Astrocyte of the cerebellum (primary cell): ENCODE measurements around the gene EIF4E3.

Source experiments
- DNase-seq: peaks from one replicate; pipeline ENCODE4 v3.0.0-alpha.2; 2011; ENCODE audit warnings: low read depth
- H3K4me3 ChIP-seq: 2 replicates; pipeline ENCODE4 v1.5.1; 2011; ENCODE audit warnings: mild to moderate bottlenecking, low read depth, low read length, moderate library complexity
- CTCF ChIP-seq: IDR thresholded peaks from 2 replicates; pipeline ENCODE4 v1.5.1; 2012; ENCODE audit warnings: low read length, low read depth, moderate library complexity, mild to moderate bottlenecking; ENCODE audit errors: missing control alignments
- in situ Hi-C: cut with HindIII; loops from 2 replicates; pipeline ENCODE4 v1.10.0; 2017; ENCODE audit warnings: low sequenced_read_pairs

Gene EIF4E3

GRCh38 chr3:71724584-71725270 lies 475 bp downstream of the EIF4E3 start:
- in situ Hi-C loops: loop anchor here (25.0 kb wide), 1 partner anchor 1113 kb away; the partner anchor contains the start of gene SHQ1
- peak overlapping the region; percentile 62 for H3K4me3 ChIP-seq
- no peak for TF ChIP-seq CTCF
- DNase-seq: no peak

- no peak for TF ChIP-seq CTCF
- in situ Hi-C loops: no loop called here
- no peak for DNase-seq
- H3K4me3 ChIP-seq: peak overlapping the region; percentile 62
These were observed 1.1 kb downstream of the EIF4E3 start for GRCh38 chr3:71724171-71724453.

GRCh38 chr3:71723452-71724170 lies 1.6 kb downstream of the EIF4E3 start:
- DNase-seq: no peak
- in situ Hi-C loops: no loop called here
- no peak overlapping the region for H3K4me3 ChIP-seq
- no peak for TF ChIP-seq CTCF

DNA sequence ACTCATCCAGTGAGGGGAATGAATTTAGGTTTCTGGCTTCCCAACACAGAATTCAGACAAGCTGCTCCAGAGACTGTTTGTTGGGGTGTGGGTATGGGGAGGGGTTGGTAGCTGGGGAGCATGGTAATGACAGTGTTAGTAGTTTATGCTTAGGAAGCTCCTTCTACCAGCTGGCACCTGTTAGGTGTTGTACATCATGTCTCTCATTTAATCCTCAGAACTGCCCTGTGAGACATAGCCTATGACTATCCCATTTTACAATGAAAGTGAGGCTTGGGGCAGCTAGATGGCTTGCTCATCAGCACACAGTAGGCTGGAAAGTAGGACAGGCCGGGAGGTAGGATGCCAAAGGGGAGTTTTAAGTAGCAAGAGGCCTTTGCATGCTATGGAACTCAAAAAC lies 2.5 kb downstream of the EIF4E3 start:
- DNase-seq: no peak
- no peak overlapping the region for H3K4me3 ChIP-seq
- TF ChIP-seq CTCF: no peak
- in situ Hi-C loops: no loop called here

GRCh38 chr3:71721651-71722157 lies 3.5 kb downstream of the EIF4E3 start:
- H3K4me3 ChIP-seq: no peak overlapping the region

GRCh38 chr3:71721002-71721401 lies 4.2 kb downstream of the EIF4E3 start:
- no peak for TF ChIP-seq CTCF
- DNase-seq: no peak
- in situ Hi-C loops: no loop called here

More at GRCh38 chr3:71721651-71722157, 3.5 kb downstream of the EIF4E3 start:
- no peak for DNase-seq
- TF ChIP-seq CTCF: no peak
- in situ Hi-C loops: no loop called here

More at GRCh38 chr3:71721002-71721401, 4.2 kb downstream of the EIF4E3 start:
- H3K4me3 ChIP-seq: no peak overlapping the region
